Activated naive CD4-positive, alpha-beta T cell treated with anti-CD3 and anti-CD28 coated beads, Interleukin-2, amount 50 U/mL, for 24 hours (primary cell): ENCODE results near the gene SRSF7.
A peak's percentile ranks its signal among the peaks of the same experiment; 100 is the strongest.
"Not testable (repeated sequence)": the region's sequence is repeated elsewhere in the genome, so short reads cannot be mapped to it uniquely, and the experiment has no call there.

Experiments
- H3K27ac Mint-ChIP-seq: one replicate; pipeline ENCODE4 v1.8.0; 2021; ENCODE audit warnings: mild to moderate bottlenecking, mixed read lengths
- H3K27me3 Mint-ChIP-seq: one replicate; pipeline ENCODE4 v1.8.0; 2021; ENCODE audit warnings: mixed read lengths
- H3K36me3 Mint-ChIP-seq: one replicate; pipeline ENCODE4 v1.8.0; 2021; ENCODE audit warnings: mixed read lengths
- H3K4me1 Mint-ChIP-seq: one replicate; pipeline ENCODE4 v1.8.0; 2021; ENCODE audit warnings: mixed read lengths
- H3K4me3 Mint-ChIP-seq: one replicate; pipeline ENCODE4 v1.8.0; 2021; ENCODE audit warnings: mild to moderate bottlenecking, mixed read lengths
- H3K9me3 Mint-ChIP-seq: one replicate; pipeline ENCODE4 v1.8.0; 2021; ENCODE audit warnings: mixed read lengths

The SRSF7 gene

GRCh38 chr2:38723173-38723572 lies 28.0 kb downstream of the SRSF7 start:
- Mint-ChIP-seq H3K4me1 (peaks cover 55% of the 10 kb centered on the region), H3K27ac (peak overlapping the region; percentile 90), H3K27me3 (no peaks in the 10 kb centered on the region), H3K9me3 (peaks cover 7% of the 10 kb centered on the region), H3K4me3 (peak overlapping the region; percentile 64), H3K36me3 (peaks cover 14% of the 10 kb centered on the region)

GRCh38 chr2:38722271-38723061 lies 28.7 kb downstream of the SRSF7 start:
- Mint-ChIP-seq H3K27me3 (no peaks in the 10 kb centered on the region), H3K36me3 (peaks cover 14% of the 10 kb centered on the region), H3K4me1 (peaks cover 55% of the 10 kb centered on the region), H3K9me3 (peaks cover 7% of the 10 kb centered on the region), H3K4me3 (peak overlapping the region; percentile 64), H3K27ac (peak overlapping the region; percentile 90)

DNA sequence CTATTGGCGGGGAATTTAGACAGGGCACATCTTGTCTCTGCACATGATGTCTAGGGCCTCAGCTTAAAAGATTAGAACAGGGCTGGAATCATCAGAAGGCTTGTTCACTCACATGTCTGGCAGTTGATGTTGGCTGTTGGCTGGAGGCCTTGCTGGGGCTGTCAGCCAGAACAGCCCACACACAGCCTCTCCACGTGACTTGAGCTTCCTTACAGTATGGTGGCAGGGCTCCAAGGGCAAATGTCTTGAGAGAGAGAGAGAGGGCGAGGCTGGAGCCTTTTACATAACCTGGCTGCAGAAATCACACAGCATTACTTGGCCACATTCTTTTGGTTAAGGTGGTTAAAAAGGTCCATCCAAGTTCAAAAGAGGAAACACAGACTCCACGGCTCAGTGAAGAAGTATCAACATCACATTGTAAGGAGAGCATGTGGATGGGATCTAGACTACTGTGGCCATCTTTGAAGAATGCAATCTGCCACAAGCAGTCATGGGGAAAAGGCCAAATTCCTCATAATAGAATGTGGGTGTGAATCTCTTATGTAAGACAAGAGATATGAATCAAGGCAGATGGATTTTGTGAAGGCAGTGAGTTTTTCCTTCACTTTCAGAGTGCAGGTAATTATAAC lies 30.4 kb downstream of the SRSF7 start:
- peak overlapping the region; percentile 87 for H3K27ac Mint-ChIP-seq
- peak overlapping the region; percentile 67 for H3K4me3 Mint-ChIP-seq
- peaks cover 58% of the 10 kb centered on the region for H3K4me1 Mint-ChIP-seq
- peaks cover 7% of the 10 kb centered on the region for H3K9me3 Mint-ChIP-seq
- peaks cover 14% of the 10 kb centered on the region for H3K36me3 Mint-ChIP-seq
- no peaks in the 10 kb centered on the region for H3K27me3 Mint-ChIP-seq

DNA sequence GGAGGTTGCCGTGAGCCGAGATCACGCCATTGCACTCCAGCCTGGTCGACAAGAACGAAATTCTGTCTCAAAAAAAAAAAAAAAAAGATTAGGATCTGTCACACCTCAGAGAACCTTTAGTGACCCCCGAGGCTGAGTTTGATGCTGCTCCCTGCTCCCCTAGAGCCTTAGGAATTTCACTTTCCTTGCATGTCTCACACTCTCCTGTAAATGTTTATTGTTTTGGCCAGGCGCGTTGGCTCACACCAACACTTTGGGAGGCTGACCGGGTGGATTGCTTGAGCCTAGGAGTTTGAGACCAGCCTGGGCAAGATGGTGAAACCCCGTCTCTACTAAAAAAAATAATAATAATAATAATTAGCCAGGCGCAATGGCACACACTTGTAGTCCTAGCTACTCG lies 31.5 kb downstream of the SRSF7 start:
- Mint-ChIP-seq H3K9me3 (peaks cover 7% of the 10 kb centered on the region), H3K27me3 (no peaks in the 10 kb centered on the region), H3K4me3 (no peak overlapping the region), H3K27ac (no peak overlapping the region), H3K36me3 (peaks cover 19% of the 10 kb centered on the region), H3K4me1 (peaks cover 61% of the 10 kb centered on the region)

DNA sequence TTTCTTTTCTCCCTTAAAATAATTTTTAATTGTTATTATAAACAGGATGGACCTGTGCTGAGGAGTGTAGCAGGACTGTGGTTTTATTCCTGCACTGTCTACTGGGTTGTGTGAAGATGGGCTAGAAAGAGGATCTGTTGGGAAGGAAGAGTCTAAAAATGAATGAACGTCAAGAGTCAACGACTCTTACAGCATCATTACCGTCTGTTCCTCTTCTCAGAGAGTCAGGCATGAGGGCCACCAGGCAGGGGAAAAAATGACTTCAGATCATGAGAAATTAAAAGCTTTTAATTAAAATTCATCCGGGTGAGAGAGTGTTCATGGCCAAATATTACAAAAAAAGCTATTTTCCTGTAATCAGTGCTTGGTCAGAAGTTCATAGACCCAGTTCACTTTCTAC lies 32.6 kb downstream of the SRSF7 start:
- H3K27ac Mint-ChIP-seq = no peak overlapping the region
- H3K9me3 Mint-ChIP-seq = peaks cover 7% of the 10 kb centered on the region
- no peaks in the 10 kb centered on the region for H3K27me3 Mint-ChIP-seq
- H3K4me3 Mint-ChIP-seq = no peak overlapping the region
- H3K4me1 Mint-ChIP-seq = peaks cover 61% of the 10 kb centered on the region
- peaks cover 22% of the 10 kb centered on the region for H3K36me3 Mint-ChIP-seq

GRCh38 chr2:38716185-38716584 lies 35.0 kb downstream of the SRSF7 start:
- Mint-ChIP-seq H3K4me3 (no peak overlapping the region), H3K36me3 (peaks cover 23% of the 10 kb centered on the region), H3K4me1 (peaks cover 51% of the 10 kb centered on the region), H3K27ac (no peak overlapping the region), H3K27me3 (no peaks in the 10 kb centered on the region), H3K9me3 (peaks cover 7% of the 10 kb centered on the region)

DNA sequence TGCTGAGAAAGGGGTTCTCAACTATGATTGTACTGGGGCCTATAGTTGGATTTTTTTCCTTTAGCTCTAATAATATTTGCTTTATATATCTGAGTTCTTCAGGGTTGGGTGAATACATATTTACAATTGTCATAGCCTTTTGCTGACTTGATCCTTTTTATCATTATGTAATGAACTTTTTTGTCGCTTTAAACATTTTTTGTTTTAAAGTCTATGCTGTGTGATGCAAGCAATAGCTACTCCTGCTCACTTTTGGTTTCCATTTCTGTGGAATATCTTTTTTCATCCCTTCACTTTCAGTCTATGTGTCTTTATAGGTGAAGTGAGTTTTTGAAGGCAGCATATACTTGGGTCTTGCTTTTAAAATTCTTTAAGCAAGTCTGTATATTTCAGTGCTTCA lies 36.2 kb downstream of the SRSF7 start:
- H3K36me3 Mint-ChIP-seq = peaks cover 13% of the 10 kb centered on the region
- H3K27ac Mint-ChIP-seq = peak overlapping the region; percentile 81
- H3K4me3 Mint-ChIP-seq = peak overlapping the region; percentile 69
- H3K27me3 Mint-ChIP-seq, H3K9me3 Mint-ChIP-seq: not testable (repeated sequence)
- peaks cover 46% of the 10 kb centered on the region for H3K4me1 Mint-ChIP-seq

DNA sequence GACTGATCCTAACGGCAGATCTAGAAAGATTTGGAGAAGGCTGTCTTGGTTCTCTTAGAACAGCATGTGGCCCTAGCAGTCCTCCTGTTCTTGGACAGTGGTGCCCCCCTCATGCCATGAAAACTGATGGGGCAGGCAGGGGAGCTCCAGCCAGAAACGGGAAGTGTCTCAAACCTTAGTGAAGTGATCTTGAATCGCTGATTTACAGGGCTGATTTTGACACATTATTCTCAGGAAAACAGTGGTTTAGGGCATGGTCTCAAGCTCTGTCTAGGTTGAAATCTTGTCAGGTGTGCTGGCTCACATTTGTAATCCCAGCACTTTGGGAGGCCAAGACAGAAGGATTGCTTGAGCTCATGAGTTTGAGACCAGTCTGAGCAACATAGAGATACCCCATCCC lies 37.8 kb downstream of the SRSF7 start:
- Mint-ChIP-seq H3K27ac (peak overlapping the region; percentile 12), H3K36me3 (peaks cover 11% of the 10 kb centered on the region), H3K4me1 (peaks cover 59% of the 10 kb centered on the region), H3K27me3 (no peaks in the 10 kb centered on the region), H3K4me3 (peak overlapping the region; percentile 19), H3K9me3 (no peaks in the 10 kb centered on the region)

DNA sequence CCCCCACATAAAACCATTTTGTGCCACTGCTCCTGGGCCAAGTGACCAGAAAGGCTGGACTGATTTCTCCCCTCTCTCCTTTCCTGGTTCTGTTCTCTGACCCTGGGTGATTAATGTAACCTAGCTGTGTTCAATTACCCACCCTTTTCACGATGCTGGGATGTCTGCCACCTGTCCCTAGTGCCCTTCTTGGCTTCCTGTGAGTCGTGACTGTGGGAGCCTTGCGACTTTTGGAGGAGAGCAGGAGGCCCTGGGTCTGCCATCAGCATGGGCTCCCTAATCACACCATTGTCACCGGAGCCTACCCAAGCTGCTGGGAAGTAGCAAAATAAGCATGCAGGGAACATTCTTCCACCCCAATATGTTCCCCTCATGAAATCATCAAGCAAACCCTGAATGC lies 38.3 kb downstream of the SRSF7 start:
- peaks cover 11% of the 10 kb centered on the region for H3K36me3 Mint-ChIP-seq
- no peaks in the 10 kb centered on the region for H3K9me3 Mint-ChIP-seq
- H3K27me3 Mint-ChIP-seq = no peaks in the 10 kb centered on the region
- H3K4me1 Mint-ChIP-seq = peaks cover 61% of the 10 kb centered on the region
- H3K27ac Mint-ChIP-seq = peak overlapping the region; percentile 12
- H3K4me3 Mint-ChIP-seq = peak overlapping the region; percentile 19

GRCh38 chr2:38712413-38712812 lies 38.7 kb downstream of the SRSF7 start:
- no peak overlapping the region for H3K4me3 Mint-ChIP-seq
- peaks cover 11% of the 10 kb centered on the region for H3K36me3 Mint-ChIP-seq
- H3K9me3 Mint-ChIP-seq = no peaks in the 10 kb centered on the region
- H3K4me1 Mint-ChIP-seq = peaks cover 62% of the 10 kb centered on the region
- no peaks in the 10 kb centered on the region for H3K27me3 Mint-ChIP-seq
- no peak overlapping the region for H3K27ac Mint-ChIP-seq

- peaks cover 13% of the 10 kb centered on the region for H3K36me3 Mint-ChIP-seq
- H3K27me3 Mint-ChIP-seq = no peaks in the 10 kb centered on the region
- peaks cover 71% of the 10 kb centered on the region for H3K4me1 Mint-ChIP-seq
- no peak overlapping the region for H3K4me3 Mint-ChIP-seq
- H3K9me3 Mint-ChIP-seq = no peaks in the 10 kb centered on the region
- no peak overlapping the region for H3K27ac Mint-ChIP-seq
Observed at GRCh38 chr2:38711558-38711957, 39.6 kb downstream of the SRSF7 start.

- peaks cover 14% of the 10 kb centered on the region for H3K36me3 Mint-ChIP-seq
- H3K4me1 Mint-ChIP-seq = peaks cover 62% of the 10 kb centered on the region
- H3K27me3 Mint-ChIP-seq = no peaks in the 10 kb centered on the region
- no peaks in the 10 kb centered on the region for H3K9me3 Mint-ChIP-seq
- peak overlapping the region; percentile 96 for H3K27ac Mint-ChIP-seq
- H3K4me3 Mint-ChIP-seq = peak overlapping the region; percentile 78
Observed at GRCh38 chr2:38709567-38710194, 41.5 kb downstream of the SRSF7 start.

DNA sequence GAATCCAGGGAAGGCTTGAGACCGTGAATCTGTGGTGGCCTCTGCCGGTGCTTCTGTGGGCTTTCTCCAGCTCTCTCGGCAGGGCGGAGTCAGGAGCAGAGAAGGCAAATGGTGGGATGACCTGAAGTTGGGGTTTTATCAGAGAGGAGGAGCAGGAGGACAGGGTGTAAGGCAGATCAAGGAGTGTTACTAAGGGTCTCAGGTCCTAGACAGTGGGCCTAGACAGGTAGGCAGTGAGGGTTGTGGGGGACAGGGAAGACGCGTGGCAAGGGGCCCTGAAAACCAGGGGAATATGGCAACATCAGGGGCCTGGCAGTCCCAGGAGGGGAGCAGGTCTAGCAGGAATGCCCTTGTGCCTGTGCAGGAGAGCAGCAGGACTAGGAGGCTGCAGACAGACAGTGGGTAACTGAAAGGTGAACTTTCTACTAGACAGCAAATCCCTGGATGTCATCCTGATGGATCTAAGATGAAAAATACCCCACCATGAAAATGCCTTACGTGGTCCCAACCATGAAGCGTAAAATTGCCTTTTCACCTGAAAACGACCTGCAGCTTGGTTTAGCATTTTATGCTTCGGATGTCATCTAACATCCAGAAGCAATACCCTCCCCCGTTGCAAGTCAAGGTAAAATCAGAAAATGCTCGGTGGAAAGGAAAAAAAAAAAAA lies 42.1 kb downstream of the SRSF7 start:
- Mint-ChIP-seq H3K4me3 (peak overlapping the region; percentile 78), H3K36me3 (peaks cover 12% of the 10 kb centered on the region), H3K9me3 (no peaks in the 10 kb centered on the region), H3K27ac (peak overlapping the region; percentile 96), H3K27me3 (no peaks in the 10 kb centered on the region), H3K4me1 (peaks cover 55% of the 10 kb centered on the region)

- H3K9me3 Mint-ChIP-seq, H3K27me3 Mint-ChIP-seq: not testable (repeated sequence)
- H3K4me3 Mint-ChIP-seq = peak overlapping the region; percentile 78
- peaks cover 12% of the 10 kb centered on the region for H3K36me3 Mint-ChIP-seq
- peaks cover 53% of the 10 kb centered on the region for H3K4me1 Mint-ChIP-seq
- peak overlapping the region; percentile 96 for H3K27ac Mint-ChIP-seq
Observed at GRCh38 chr2:38708491-38708890, 42.7 kb downstream of the SRSF7 start.

DNA sequence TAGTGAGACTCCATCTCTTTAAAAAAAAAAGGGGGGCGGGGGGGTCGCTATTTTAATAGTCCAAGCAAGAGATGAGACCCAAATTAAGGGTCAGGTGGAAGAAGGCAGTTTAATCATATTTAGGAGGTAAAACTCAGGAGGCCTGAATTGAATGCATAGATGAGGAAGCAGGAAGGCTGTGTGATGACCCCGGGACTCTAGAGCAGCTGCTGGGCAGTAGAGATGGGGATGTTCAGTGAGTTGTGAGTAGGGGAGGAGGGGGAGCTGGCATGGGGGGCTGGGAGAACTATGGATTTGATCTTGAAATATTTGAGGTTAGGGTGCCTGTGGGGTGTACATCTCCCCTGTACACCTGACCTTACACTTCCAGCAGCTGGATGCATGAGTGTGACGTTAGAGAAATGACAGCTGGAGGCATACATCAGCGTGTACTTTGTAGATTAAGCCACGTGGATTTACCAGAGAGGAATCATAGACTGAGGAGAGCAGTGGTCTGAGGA lies 44.3 kb downstream of the SRSF7 start:
- Mint-ChIP-seq H3K27me3 (no peaks in the 10 kb centered on the region), H3K4me1 (peaks cover 55% of the 10 kb centered on the region), H3K4me3 (no peak overlapping the region), H3K36me3 (peaks cover 16% of the 10 kb centered on the region), H3K27ac (peak overlapping the region; percentile 82), H3K9me3 (no peaks in the 10 kb centered on the region)
